ENCODE results near the gene ACP3.

DNA sequence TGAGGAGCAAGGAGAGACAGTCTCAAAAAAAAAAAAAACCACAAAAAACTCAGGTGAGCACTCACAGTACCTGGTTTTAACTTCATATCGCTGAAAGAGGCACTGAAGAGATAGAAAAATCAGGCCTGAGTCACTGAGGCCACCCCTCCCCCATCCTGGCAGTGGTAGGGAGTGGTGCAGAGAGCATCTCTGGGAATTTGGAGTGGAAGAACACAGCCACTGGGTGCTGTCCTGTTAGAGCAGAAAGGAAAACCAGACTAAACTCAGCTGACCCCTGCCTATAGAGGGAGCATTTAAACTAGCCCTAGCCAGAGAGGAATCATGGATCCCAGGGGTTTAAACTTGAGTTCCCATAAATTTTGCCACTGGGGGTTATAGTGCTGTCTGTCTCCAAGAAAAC, 77.9 kb downstream of the ACP3 start:
- no peak for TF ChIP-seq POLR2A (IDR thresholded peaks at IDR 0.05; ENCODE audit: low read depth, low read length)
- TF ChIP-seq RAD21 (IDR thresholded peaks at IDR 0.05; ENCODE audit: low read length), result no peak
- TF ChIP-seq, protein P1, sequence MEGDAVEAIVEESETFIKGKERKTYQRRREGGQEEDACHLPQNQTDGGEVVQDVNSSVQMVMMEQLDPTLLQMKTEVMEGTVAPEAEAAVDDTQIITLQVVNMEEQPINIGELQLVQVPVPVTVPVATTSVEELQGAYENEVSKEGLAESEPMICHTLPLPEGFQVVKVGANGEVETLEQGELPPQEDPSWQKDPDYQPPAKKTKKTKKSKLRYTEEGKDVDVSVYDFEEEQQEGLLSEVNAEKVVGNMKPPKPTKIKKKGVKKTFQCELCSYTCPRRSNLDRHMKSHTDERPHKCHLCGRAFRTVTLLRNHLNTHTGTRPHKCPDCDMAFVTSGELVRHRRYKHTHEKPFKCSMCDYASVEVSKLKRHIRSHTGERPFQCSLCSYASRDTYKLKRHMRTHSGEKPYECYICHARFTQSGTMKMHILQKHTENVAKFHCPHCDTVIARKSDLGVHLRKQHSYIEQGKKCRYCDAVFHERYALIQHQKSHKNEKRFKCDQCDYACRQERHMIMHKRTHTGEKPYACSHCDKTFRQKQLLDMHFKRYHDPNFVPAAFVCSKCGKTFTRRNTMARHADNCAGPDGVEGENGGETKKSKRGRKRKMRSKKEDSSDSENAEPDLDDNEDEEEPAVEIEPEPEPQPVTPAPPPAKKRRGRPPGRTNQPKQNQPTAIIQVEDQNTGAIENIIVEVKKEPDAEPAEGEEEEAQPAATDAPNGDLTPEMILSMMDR (conservative IDR thresholded peaks at IDR 0.05; ENCODE audit: low read depth, low read length), result no peak
- no peak for TF ChIP-seq MXI1 (IDR thresholded peaks at IDR 0.05; ENCODE audit: borderline replicate concordance, low read depth, low read length)
